Stimulated activated CD4-positive, alpha-beta T cell treated with anti-CD3 and anti-CD28 coated beads, Interleukin-12 subunit alpha, Interleukin-12 subunit beta, amount 100 ng/mL, for 48 hours (primary cell): ENCODE measurements around the gene FN3KRP.
"Not testable (repeated sequence)": the region's sequence is repeated elsewhere in the genome, so short reads cannot be mapped to it uniquely, and the experiment has no call there.

Experiments
- DNase-seq, 3 donors: peaks; one replicate each; pipeline ENCODE4 v3.0.0-alpha.2; 2020; ENCODE audit warnings: low read depth in 2 of 3, low spot score in 1 of 3

Gene FN3KRP

DNA sequence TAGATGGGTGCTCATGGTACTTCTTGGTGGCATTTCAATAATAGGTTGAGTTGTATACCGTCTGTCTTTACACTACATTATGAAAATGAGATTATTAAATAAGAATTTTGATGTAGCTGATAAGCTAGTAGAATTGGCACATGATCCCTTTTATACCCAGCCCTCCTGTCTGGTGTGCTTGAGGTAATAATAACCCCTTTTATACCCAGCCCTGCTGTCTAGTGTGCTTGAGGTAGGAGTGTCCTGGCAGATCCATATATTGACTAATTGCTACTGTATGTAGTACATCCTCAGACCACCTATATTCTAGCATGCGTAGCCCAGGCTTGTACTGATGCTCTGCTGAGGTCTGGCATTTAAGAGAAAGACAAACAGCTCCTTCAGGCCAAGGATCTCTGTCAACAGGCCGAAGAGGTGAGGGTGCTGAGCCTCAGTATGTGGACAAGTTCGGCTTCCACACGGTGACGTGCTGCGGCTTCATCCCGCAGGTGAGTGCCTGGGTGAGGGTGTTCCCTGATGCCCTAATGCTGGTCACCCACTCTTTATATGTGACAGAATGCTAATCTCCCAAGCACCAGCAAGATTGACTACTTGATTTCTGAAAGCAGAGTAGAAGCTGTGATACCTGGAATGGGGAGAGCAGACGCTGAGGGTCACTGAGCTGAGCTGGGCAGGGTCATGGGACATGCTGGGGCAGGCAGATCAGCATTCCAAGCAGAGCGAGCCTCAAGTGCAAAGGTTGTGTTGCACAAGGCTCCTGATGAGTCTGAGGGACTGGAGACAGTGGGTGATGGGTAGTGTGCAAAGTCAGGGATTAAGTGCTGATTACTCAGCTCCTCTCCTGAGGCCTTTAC lies 24.6 kb downstream of the FN3KRP start:
- DNase-seq = no peak

DNA sequence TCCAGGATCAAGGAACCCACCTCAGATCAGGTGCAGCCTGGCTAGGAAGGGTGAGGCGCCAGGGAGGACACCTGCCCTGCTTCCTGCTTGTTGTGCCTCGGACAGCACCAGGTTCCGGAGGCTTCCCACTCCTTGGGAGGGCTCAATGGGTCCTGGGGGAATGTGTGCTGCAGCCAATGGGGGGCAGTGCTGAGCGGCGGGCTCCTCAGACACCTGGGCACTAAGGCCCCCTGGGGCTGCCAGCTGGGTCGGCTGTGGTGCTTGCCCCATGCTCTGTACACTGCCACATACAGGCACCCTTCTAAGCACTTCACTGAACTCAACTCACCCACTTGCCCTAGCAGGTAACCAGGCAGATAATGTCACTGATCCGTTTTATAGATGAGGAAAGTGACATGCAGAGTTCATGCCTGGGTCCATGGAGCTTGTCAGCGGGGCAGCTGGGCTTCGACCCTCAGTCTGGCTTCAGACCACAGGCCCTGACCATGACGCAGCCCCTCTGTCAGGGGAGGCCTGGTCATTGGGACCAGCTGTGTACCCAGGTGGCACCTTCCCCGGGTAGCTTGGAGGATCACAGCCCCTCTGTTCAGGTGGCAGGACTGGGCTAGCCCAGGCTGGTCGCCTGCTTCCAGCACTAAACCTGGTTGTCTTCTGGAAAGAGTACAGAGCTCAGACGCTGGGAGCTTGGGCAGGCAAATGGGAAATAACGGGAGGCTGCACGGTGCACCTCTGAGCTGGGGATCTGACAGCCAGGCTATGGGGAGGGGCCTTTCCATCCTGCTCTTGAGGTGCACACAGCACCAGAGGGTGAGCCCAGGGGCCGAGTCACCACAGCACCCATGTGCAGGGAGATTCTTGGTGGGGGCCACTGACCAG lies 27.1 kb downstream of the FN3KRP start:
- DNase-seq = no peak

DNA sequence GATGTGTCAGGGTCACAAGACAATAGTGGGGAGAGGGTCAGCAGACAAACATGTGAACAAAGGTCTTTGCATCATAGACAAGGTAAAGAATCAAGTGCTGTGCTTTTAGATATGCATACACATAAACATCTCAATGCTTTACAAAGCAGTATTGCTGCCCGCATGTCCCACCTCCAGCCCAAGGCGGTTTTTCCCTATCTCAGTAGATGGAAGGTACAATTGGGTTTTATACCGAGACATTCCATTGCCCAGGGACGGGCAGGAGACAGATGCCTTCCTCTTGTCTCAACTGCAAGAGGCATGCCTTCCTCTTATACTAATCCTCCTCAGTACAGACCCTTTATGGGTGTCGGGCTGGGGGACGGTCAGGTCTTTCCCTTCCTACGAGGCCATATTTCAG lies 28.2 kb downstream of the FN3KRP start:
- DNase-seq = not testable (repeated sequence)

DNA sequence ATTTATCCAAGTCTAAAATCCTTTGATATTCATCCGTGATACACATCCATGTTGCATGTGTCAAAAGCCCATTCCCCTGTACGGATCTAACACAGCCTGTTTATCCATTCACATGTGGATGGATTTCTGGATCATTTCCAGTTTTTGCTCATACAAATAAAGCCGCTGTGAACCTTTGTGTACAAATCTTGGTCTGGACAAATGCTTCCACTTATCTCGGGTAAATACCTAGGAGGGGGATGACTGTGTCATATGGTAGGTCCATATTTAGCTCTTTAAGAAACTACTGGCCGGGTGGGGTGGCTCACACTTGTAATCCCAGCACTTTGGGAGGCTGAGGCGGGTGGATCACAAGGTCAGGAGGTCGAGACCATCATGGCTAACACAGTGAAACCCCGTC lies 29.0 kb downstream of the FN3KRP start:
- DNase-seq = no peak

DNA sequence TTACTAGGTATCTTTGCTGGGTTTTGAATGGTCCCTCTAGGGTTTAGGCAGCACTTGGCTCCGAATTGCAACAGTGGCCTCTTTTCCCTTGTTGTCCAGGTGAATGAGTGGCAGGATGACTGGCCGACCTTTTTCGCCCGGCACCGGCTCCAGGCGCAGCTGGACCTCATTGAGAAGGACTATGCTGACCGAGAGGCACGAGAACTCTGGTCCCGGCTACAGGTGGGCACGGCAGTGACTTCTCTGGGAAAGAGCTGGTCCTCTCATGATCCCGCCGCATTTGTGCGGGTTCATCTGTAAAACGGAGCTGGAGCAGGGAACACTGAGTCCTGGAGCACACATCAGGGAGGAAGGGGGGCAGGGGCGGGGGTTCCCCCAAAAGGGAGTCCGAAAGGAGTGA lies 32.2 kb downstream of the FN3KRP start:
- no peak for DNase-seq

DNA sequence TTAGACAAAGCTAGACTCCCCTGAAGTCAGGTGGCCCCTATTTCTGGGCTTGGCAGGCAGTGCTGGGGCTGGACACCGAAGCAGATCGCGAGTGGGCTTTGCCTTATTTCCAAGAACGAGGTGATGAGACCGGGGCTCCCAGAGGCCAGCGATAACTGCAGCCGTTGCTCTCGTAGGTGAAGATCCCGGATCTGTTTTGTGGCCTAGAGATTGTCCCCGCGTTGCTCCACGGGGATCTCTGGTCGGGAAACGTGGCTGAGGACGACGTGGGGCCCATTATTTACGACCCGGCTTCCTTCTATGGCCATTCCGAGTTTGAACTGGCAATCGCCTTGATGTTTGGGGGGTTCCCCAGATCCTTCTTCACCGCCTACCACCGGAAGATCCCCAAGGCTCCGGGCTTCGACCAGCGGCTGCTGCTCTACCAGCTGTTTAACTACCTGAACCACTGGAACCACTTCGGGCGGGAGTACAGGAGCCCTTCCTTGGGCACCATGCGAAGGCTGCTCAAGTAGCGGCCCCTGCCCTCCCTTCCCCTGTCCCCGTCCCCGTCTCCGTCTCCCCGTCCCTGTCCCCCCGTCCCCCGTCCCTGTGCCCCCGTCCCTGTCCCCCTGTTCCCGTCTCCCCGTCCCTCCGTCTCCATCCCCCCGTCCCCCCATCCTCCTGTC lies 33.9 kb downstream of the FN3KRP start:
- no peak for DNase-seq

DNA sequence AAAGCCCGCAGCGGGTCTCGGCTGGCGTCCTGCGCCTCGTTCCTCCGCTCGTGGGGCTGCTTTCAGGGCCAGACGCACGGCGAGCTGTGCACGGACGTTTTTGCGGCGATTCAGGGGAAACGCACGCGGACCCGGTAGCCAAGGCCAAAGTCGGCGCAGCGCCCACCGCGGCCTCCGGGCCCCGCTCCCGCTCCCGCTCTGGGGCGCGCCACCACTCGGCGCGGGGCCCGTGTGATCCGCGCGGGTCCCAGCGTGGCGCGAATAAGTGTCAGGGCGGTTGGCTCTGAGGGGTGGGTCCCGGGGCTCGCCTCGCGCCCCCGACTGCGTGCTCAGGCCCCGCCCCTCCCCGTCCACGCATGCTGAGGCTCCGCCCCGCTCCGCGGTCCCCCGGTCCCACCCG lies 34.7 kb downstream of the FN3KRP start:
- no peak for DNase-seq

DNA sequence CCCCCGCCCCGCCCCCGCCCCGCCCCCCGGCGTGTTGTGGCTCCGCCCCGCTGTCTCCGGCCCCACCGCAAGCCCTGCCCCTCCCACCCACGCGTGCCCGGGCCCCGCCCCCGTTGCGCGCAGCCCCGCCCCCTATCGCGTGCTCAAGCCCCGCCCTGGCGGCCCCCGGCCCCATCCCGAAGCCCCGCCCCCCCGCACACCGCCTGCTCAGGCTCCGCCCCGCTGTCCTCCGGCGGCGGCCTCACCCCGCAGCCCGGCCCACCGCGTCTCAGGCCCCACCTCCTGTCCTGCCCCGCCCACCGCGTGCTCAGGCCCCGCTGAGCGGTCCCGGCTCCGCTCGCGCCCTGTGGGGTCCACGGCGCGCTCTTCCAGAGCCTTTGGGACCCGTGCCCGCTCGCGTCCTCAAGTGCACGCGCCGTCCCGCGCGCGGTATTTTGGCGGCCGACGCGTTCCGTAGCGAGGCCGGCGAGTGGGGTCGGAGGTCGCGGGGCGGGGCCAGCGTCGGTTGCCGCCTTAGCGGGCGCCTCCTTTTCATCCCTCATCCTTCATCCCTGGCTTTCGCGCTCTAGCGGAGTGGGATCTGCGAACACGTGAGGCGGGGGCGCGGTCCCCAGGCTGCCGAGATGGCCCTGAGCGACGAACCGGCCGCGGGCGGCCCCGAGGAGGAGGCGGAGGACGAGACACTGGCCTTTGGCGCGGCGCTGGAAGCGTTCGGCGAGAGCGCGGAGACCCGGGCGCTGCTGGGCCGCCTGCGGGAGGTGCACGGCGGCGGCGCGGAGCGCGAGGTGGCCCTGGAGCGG lies 35.3 kb downstream of the FN3KRP start, which contains the start of gene TBCD:
TBCD (plus strand) TSS at position 495 of the 800 bp plus-strand sequence; CDS start at position 624, 129 bp downstream.
- peak; percentile 72 to 88 (median 86) for DNase-seq

DNA sequence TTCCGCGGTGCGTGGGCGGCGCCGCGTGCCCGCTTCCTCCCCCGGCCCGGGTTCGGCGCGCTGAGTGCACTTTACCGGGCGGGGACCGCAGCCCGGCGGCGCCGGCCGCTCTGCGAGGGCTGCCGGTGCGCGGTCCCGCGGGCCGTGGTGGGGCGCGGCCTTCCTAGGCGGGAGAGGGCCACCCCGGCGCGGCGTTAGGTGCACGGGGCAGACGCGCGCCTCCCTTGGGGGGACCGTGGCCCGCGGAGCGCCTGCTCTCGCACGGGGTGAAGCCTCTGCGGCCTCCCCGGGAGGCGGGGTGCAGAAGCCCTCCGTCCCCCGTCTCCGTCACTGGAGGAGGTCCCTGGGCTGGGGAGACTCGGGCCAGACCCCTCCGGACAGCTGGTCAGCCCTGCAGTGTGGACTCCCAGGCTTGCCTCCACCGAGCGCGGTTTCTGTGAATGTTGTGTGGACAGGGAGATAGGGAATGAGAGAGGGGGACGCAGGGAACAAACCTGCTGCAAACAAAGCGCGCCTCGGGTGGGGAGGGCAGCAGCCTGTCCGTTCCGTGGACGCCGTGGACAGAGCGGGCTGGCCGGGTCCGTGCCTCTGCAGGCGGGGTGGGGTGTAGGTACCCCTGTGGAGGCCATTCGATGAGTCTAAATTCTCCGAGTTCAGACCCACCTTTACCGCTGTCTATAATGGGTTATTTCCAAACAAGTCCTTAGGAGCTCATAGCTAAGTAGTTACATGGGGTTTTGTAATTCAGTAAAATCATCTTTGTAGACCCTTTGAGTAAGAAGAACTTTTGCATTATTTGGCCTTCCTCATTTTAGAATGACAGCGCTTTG lies 36.1 kb downstream of the FN3KRP start:
- no peak for DNase-seq

DNA sequence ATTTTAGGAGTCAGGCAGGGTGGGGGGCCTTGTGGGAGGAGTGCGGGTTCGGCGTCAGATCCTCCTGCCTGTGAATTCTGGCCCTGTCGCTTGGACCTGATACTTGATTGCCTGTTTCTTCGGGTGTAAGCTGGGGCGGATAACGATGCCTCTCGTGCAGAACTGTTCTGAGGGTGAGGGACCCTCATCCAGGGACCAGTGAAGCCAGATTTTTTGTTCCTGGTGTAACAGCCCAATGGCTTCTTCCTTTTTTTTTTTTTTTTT lies 36.6 kb downstream of the FN3KRP start:
- DNase-seq = no peak

DNA sequence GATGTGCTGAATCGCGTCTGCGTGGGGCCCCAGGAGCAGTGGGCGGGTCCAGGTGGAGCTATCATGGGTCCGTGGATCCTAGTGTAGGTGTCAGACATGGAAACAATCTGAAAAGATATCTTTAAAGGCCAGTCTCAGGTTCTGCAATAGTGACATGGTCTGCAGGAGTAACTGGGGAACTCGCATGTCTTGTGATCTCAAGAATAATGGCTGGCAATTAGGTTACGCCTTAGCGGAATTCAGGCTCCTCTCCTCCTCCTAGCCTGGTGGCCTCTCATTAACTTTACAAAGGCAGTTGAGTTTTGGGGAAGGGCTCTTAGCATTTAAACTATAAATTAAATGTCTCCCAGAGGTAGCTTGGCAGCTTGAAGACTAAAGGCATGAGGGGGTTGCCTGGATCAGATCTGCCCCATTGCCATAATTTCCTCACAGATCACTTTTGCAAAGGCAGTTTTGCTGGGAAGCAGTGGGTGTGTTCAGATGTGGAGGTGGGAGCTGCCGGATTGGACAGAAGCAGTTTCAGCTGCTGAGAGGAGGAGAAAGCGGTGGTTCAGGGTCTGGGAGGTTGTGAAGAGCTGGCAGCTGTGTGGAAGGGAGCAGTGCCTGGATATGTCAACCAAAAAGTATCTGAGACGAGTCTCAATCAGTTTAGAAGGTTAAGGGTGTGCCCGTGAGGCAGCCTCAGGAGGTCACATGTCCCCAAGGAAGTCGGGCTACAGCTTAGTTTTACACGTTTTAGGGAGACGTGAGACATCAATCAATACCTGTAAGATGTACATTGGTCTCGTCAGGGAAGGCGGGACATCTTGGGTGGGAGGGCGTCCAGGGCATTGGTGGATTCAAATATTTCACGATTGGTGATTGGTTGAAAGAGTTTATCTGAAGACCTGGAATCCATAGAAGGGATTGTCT lies 38.0 kb downstream of the FN3KRP start:
- no peak for DNase-seq

DNA sequence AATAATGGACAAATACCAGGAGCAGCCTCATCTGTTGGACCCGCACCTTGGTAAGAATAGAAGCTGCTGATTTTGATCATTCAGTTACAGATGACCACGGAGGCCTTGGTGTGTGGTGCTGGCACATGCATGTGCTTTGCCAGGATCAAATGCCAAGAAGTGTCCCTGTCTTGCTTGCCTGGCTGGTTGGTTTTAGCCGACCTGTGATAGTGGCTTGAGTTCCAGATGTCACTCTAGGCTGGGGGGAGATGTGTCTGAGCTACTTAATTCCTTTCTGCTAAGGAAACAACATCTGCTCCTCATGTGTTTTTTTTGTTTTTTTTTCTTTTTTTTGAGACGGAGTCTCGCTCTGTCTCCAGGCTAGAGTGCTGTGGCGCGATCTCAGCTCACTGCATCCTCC lies 39.7 kb downstream of the FN3KRP start:
- DNase-seq = no peak

DNA sequence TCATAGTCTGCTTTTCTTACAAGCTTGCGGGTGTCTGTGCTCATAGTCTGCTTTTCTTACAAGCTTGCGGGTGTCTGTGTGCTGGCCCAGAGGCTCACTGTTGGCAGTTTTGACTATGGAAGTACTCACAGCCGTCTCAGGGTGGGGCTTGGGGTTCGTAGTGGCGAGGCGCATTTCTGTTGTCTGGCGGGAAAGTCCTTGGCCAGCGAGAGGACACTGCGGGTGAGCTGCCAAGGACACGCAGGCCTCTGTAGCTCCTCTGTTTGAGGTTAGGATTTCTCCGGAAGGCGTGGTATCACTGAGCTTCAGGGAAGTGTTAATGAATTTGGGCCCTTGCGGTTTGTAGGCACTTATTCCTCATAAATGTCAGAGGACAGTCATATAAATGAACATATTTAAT lies 48.9 kb downstream of the FN3KRP start:
- no peak for DNase-seq

DNA sequence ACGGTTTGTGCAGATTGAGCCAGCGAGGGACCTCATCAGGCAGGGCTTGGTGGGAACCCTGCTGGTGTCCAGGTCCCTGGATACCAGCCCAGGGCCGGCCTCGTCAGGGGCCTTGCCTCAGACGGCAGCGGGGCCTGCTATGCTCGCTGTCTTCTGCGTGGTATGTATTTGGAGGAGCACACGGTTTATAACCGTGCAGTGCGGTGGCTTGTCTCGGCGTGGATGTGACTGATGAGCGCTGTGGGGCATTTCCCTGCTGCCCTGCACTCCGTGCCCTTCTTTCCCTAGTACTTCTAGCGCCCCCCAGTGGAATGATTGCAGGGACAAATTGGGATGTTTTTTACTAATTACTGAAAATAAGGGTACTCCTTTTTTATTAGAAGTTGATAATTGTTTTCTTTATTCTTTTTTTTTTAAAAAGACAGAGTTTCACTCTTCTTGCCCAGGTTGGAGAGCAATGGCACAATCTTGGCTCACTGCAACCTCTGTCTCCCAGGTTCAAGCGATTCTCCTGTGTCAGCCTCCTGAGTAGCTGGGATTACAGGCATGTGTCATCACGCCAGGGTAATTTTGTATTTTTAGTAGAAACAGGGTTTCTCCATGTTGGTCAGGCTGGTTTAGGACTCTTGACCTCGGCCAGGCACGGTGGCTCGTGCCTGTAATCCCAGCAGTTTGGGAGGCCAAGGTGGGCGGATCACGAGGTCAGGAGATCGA lies 50.7 kb downstream of the FN3KRP start:
- peak in 2 of 3 donors; percentile 13 to 56 for DNase-seq

DNA sequence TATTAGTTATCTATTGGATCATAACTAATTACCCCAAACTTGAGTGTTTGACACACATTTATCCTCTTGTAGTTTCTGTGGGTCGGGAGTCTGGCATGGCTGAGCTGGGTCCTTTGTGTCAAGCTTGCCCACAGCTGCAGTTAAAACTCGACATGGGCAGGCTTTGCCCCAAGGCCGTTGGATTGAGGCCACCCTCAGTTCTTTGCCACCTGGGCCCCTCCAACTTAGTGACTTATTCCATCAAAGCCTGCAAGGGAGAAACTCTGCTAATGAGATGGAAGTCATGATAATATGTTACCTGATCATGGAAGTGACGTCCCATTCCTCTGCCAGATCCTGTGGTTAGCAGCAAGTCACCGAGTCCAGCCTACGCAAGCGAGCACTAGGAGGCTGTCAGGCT lies 52.5 kb downstream of the FN3KRP start:
- DNase-seq = no peak

DNA sequence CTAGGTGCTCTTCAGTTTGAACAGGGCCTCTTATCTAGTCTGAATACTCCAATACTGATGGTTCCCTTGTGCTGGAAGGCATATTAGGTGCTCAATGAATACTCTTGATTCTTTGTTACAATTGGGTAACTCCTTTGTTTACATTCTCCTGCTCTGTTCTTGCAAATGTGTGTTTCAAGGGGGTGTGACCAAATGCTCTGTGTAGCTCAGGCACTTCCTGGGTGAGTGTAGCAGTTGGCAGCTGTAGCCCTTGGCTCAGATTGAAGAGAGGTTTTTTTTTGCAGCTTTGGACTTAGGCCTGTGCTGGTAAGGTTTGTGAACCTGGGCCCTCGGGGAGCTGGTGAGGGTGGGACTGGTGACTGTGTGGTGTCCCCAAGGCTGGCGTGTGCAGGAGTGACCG lies 55.5 kb downstream of the FN3KRP start:
- DNase-seq = no peak

DNA sequence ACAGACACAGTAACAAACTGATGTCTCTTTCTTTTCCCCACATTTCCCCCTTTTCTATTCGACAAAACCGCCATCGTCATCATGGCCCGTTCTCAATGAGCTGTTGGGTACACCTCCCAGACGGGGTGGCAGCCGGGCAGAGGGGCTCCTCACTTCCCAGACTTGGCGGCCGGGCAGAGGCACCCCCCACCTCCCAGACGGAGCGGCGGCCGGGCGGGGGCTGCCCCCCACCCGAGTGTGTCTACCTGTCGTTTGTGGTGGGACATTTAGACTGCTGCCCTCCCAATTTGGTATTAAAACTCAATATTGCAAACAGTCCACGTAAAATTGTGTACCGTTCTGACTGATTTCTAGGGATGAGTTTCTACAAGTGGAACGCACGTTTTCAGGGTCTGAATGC lies 58.0 kb downstream of the FN3KRP start:
- DNase-seq = not testable (repeated sequence)
